HEK293T (cell line): ENCODE measurements around the gene TMEM143.

Source experiments
- CTCF ChIA-PET: fragments of 350-600 bp; formaldehyde crosslinking; extraction: SDS; loops from one replicate; lab custom pipeline; 2021; ENCODE audit warnings: antibody characterized with exemption, inconsistent platforms; lab: Yijun Ruan, JAX
- POLR2A ChIA-PET: fragments of 350-600 bp; formaldehyde crosslinking; extraction: SDS; loops from one replicate; lab custom pipeline; 2020; ENCODE audit warnings: antibody characterized with exemption, inconsistent platforms; lab: Yijun Ruan, JAX
- DNase-seq: peaks from one replicate; pipeline ENCODE4 v3.0.0; 2012; ENCODE audit warnings: mixed read lengths; ENCODE audit errors: extremely low spot score
- ARNT ChIP-seq: fragments of 450-650 bp; IDR thresholded peaks from 2 replicates; pipeline ENCODE4 v1.6.1; 2017; ENCODE audit warnings: mild to moderate bottlenecking
- BHLHE40 ChIP-seq: fragments of 450-650 bp; IDR thresholded peaks from 2 replicates; pipeline ENCODE4 v1.6.1; 2016; ENCODE audit warnings: mild to moderate bottlenecking, moderate library complexity, borderline replicate concordance
- CTBP1 ChIP-seq: fragments of 450-650 bp; IDR thresholded peaks from 2 replicates; pipeline ENCODE4 v1.6.1; 2016; ENCODE audit warnings: borderline replicate concordance
- ELF4 ChIP-seq: fragments of 450-650 bp; IDR thresholded peaks from 2 replicates; pipeline ENCODE4 v1.6.1; 2017; ENCODE audit warnings: antibody characterized with exemption
- FOXA1 ChIP-seq: fragments of 450-650 bp; IDR thresholded peaks from 2 replicates; pipeline ENCODE4 v1.6.1; 2016; ENCODE audit warnings: mild to moderate bottlenecking
- FOXK2 ChIP-seq: fragments of 450-650 bp; IDR thresholded peaks from 2 replicates; pipeline ENCODE4 v1.6.1; 2016; ENCODE audit warnings: mild to moderate bottlenecking
- FOXM1 ChIP-seq: fragments of 450-650 bp; IDR thresholded peaks from 2 replicates; pipeline ENCODE4 v1.6.1; 2017; ENCODE audit warnings: mild to moderate bottlenecking, borderline replicate concordance
- HDGF ChIP-seq: fragments of 450-650 bp; IDR thresholded peaks from 2 replicates; pipeline ENCODE4 v1.6.1; 2017; ENCODE audit warnings: antibody characterized with exemption, borderline replicate concordance
- L3MBTL2 ChIP-seq: fragments of 450-650 bp; conservative IDR thresholded peaks from 2 replicates; pipeline ENCODE4 v1.6.1; 2016; ENCODE audit warnings: mild to moderate bottlenecking
- LEF1 ChIP-seq: fragments of 450-650 bp; IDR thresholded peaks from 2 replicates; pipeline ENCODE4 v1.6.1; 2017; ENCODE audit warnings: mild to moderate bottlenecking, borderline replicate concordance
- NFRKB ChIP-seq: fragments of 450-650 bp; IDR thresholded peaks from 2 replicates; pipeline ENCODE4 v1.6.1; 2016; ENCODE audit warnings: mild to moderate bottlenecking, moderate library complexity
- SP1 ChIP-seq: fragments of 450-650 bp; IDR thresholded peaks from 2 replicates; pipeline ENCODE4 v1.6.1; 2017
- SUZ12 ChIP-seq: fragments of 450-650 bp; IDR thresholded peaks from 2 replicates; pipeline ENCODE4 v1.6.1; 2016; ENCODE audit warnings: mild to moderate bottlenecking
- TARDBP ChIP-seq: fragments of 450-650 bp; IDR thresholded peaks from 2 replicates; pipeline ENCODE4 v1.6.1; 2016
- ZNF384 ChIP-seq: fragments of 450-650 bp; IDR thresholded peaks from 2 replicates; pipeline ENCODE4 v1.6.1; 2016
- TF ChIP-seq, protein P1 (sequence below): fragments of 450-650 bp; IDR thresholded peaks from 2 replicates; pipeline ENCODE4 v1.6.1; 2016

TMEM143 gene

DNA sequence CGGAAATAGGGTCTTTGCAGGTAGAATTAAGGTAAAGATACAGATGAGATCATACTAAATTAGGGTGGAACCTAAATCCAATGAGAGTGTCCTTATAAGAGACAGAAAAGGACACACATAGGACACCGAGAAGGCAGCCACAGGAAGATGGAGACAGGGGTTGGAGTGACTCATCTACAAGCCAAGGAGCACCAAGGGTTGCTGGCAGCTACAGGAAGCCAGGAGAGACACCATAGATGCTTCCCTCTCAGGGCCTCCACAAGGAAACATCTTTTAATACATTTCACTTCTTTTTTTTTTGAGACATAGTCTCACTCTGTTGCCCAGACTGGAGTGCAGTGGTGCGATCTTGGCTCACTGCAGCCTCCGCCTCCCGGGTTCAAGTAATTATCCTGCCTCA lies 10.1 kb downstream of the TMEM143 start:
- no peak for DNase-seq
- ChIA-PET CTCF (interaction anchor here (0.6 to 0.7 kb wide), 2 partner anchors 21 to 45 kb away, joined by 3 read pairs; no protein-coding TSS in a partner anchor), POLR2A (interaction anchor here (3.6 kb wide), 1 partner anchor 10 kb away, joined by 25 read pairs; the partner anchor contains the start of genes SYNGR4 and TMEM143)
- TF ChIP-seq SUZ12 (no peak), NFRKB (no peak), FOXK2 (no peak), LEF1 (no peak), SP1 (no peak), ARNT (no peak), TARDBP (no peak), FOXM1 (no peak), FOXA1 (no peak), HDGF (no peak)
- TF ChIP-seq, protein P1, sequence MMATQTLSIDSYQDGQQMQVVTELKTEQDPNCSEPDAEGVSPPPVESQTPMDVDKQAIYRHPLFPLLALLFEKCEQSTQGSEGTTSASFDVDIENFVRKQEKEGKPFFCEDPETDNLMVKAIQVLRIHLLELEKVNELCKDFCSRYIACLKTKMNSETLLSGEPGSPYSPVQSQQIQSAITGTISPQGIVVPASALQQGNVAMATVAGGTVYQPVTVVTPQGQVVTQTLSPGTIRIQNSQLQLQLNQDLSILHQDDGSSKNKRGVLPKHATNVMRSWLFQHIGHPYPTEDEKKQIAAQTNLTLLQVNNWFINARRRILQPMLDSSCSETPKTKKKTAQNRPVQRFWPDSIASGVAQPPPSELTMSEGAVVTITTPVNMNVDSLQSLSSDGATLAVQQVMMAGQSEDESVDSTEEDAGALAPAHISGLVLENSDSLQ = no peak

DNA sequence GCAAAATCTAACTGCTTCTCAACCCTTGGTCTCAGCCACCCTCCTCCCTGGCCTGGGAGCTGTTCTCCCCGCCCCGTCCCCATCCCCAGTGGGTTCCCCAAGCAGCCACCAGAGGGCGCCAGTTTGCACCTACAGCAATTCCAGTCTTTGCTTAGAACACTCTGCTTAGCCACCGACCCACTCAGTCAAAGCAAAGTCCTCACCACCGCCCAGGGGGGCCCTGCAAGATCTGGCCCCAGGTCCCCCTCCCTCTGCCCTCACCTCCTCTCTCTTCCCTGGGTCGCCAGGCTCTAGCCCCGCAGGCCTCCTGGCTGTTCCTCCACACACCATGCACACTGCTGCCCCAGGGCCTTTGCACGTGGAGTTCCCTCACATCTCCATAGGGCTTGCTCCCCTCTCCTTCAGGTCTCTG lies 12.4 kb downstream of the TMEM143 start:
- CTCF ChIA-PET = interaction anchor here (0.5 to 1.2 kb wide), 3 partner anchors 7 to 39 kb away, joined by 3 read pairs; no protein-coding TSS in a partner anchor
- DNase-seq = peak; percentile 83
- TF ChIP-seq SUZ12 (no peak), FOXM1 (peak; percentile 74; the same call in 1 of the 2 replicates)
- POLR2A ChIA-PET = interaction anchor here (1.1 kb wide), 1 partner anchor 13 kb away, joined by 3 read pairs; the partner anchor contains the start of genes SYNGR4 and TMEM143

DNA sequence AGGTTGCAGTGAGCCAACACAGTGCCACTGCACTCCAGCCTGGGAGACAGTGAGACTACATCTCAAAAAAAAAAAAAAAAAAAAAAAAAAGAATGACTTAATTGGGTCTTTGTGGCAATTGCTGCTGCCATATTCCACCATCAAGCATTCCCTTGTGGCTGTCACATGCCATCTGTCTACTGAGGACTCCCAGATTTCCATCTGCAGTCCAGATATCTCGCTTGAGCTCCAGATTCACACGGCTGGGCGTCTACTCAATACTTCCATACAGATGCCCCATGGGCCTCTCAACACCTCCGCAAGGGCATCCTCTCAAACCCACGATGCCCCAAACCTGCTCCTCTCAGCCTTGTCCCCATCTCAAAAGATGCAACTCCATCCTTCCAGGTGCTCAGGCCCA lies 12.9 kb downstream of the TMEM143 start:
- no peak for DNase-seq
- POLR2A ChIA-PET = interaction anchor here (1.1 kb wide), 1 partner anchor 13 kb away, joined by 3 read pairs; the partner anchor contains the start of genes SYNGR4 and TMEM143
- TF ChIP-seq TARDBP (no peak), LEF1 (no peak), SUZ12 (no peak), NFRKB (no peak), SP1 (no peak)
- CTCF ChIA-PET = interaction anchor here (0.7 to 1.2 kb wide), 2 partner anchors 7 to 40 kb away, joined by 3 read pairs; no protein-coding TSS in a partner anchor

DNA sequence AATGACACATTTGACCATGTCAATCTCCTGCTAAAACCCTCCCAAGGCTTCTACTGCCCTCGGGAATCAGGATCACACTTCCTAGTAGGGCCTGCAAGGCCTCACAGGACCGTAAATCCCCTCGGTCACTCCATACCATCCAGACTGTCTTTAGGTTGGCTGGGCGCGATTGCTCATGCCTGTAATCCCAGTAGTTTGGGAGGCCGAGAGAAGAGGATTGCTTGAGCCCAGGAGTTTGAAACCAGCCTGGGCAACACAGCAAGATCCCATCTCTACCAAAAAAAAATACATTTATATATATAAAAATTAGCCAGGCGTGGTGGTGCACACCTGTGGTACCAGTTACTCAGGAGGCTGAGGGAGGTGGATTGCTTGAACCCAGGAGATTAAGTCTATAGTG lies 15.0 kb downstream of the TMEM143 start:
- ChIA-PET POLR2A (no interaction called here), CTCF (no interaction called here)
- no peak for TF ChIP-seq LEF1
- no peak for TF ChIP-seq FOXK2
- no peak for TF ChIP-seq SUZ12
- no peak for TF ChIP-seq BHLHE40
- no peak for TF ChIP-seq ZNF384
- no peak for TF ChIP-seq ARNT
- no peak for TF ChIP-seq L3MBTL2
- no peak for TF ChIP-seq ELF4
- no peak for TF ChIP-seq CTBP1
- TF ChIP-seq TARDBP = no peak
- TF ChIP-seq FOXA1 = no peak
- TF ChIP-seq FOXM1 = no peak
- TF ChIP-seq, protein P1 = no peak
- DNase-seq = no peak

DNA sequence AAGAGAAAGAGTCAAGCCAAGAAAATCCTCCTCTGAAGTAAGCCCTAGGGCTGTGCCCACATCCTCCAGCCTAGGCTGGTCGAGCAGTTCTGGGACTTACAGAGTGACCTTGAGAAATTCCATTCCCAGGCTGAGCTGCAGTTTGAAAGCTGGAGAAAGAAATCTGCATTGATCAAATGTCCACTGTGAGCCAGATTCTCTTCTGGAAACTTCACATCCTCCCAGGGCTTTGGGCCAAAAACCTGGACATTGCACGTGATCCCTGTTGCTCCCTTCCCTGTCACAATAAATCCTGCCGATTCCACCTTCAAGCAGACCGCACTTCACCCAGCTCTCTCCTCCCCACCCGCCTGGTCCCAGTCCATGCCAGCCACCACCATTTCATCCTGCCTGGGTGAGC lies 15.7 kb downstream of the TMEM143 start:
- CTCF ChIA-PET = interaction anchor here (0.6 to 1.2 kb wide), 3 partner anchors 23 to 103 kb away, joined by 3 read pairs; no protein-coding TSS in a partner anchor
- POLR2A ChIA-PET = no interaction called here
- TF ChIP-seq, protein P1 = no peak
- TF ChIP-seq BHLHE40 = no peak
- TF ChIP-seq ELF4 = no peak
- TF ChIP-seq HDGF = no peak
- no peak for TF ChIP-seq FOXA1
- TF ChIP-seq SP1 = no peak
- no peak for TF ChIP-seq FOXK2
- DNase-seq = no peak

DNA sequence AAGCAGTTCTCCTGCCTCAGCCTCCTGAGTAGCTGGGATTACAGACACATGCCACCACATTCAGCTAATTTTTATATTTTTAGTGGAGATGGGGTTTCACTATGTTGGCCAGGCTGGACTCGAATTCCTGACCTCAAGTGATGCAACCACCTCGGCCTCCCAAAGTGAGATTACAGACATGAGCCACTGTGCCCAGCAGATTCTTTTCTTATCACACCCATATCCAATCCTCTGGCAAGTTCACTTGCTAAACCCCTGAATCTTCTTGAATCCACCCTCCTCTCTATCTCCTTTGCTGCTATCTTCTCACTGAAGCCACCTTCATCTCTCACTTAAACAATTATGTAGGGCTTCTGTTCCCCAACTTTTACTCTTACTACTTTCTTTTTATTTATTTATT lies 17.5 kb downstream of the TMEM143 start:
- no peak for DNase-seq
- ChIA-PET POLR2A (no interaction called here), CTCF (interaction anchor here (0.6 kb wide), 1 partner anchor 80 kb away, joined by 6 read pairs; no protein-coding TSS in a partner anchor)
- no peak for TF ChIP-seq ZNF384
- TF ChIP-seq, protein P1 = no peak
